Embryonic facial prominence (tissue), 1 donor: Measurements from ENCODE around the gene ULK4.

Source experiments
- DNase-seq: peaks from one replicate; pipeline ENCODE4 v3.0.0-alpha.2; 2016; ENCODE audit errors: extremely low spot score

Gene ULK4

DNA sequence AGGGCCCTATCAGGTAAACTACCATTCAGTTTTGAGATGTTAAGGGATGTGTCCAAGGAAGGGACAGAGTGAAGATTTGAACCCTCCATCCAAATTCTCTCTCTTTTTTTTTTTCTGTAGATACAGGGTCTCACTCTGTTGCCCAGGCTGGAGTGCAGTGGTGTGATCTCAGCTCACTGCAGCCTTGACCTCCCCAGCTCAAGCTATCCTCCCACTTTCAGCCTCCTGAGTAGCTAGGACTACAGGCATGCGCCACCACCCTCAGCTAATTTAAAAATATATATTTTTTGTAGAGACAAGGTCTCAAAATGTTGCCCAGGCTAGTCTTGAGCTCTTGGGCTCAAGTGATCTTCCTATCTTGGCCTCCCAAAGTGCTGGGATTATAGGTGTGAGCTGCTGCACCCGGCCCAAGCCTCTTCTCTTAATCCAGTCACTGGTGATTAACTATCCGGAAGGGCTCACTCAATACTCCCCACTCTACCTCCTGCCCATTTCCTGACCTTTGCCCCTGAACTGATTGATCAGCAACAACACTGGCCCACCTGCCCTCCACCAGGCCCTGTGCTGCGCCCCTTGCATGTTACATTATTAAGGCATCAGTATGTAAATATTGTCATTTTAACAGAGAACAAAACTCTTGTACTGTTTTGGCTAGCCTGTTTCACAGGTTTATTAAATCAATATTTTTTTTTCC is 597.9 kb downstream of the ULK4 start:
- DNase-seq: no peak

DNA sequence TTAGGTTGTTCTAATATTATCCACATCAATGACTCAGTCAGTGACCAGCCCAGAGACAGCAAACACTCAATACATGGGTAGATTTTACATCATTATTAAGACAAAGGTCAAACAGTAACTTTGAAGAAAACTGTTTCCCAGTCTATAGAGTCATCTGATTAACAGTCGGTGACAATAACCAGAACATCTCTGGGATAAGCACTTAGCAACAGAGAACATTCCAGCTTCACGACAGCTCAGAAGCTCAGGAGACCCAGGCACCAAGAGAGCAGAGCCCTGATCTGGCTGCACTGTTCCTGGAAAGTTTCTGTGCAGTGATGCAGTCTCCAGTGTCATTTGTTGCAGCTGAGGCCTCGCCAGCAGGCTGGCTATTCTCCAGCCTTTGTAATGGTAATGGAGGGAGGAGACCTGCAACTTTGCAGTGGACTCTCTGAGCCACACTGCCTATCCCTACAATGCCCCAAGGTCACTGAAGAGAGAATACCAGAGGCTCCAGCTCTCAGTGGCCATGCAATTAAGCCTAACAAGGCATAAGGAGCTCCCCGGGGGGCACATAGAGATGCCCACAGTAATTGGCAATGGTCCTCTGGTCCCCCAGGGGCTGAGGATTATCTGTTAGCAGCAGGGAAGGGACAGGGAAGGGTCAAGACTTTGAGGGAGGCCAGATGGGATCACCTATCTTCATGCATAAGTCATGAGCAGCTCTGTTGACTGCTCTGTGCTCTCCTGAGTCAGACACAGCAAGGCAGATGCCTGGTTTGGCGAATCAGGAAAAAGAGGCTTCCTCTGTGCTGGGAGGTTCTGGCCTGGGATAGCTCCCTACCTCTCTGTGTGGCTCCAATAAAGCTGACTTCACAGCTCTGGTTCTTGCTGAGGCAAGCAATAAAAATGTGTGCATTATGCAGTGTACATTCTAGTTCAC is 599.0 kb downstream of the ULK4 start:
- no peak for DNase-seq

GRCh38 chr3:41357271-41357670 is 604.6 kb downstream of the ULK4 start:
- DNase-seq: no peak

- DNase-seq: no peak
Measured at GRCh38 chr3:41356775-41357174, 605.1 kb downstream of the ULK4 start.

GRCh38 chr3:41352510-41352909 is 609.4 kb downstream of the ULK4 start:
- DNase-seq: no peak

DNA sequence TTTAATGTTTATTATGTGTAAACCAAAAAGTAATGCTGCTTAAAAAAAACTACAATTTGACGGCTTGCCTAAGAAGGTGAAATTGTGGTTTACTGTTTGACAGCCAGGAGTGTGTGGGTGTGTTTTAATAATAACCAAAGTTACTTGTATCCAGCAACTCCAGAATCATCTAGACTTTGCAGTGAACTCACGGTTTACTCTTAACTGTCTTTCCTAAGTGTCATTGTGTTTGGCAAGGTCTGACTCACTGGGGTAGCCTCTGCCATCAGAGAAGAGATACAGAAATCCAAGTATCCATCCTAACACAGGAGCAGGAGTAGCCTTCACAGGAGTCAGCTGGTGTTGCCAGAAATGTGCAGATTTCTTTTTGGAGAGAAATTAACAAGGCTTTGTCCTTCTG is 611.5 kb downstream of the ULK4 start:
- no peak for DNase-seq

DNA sequence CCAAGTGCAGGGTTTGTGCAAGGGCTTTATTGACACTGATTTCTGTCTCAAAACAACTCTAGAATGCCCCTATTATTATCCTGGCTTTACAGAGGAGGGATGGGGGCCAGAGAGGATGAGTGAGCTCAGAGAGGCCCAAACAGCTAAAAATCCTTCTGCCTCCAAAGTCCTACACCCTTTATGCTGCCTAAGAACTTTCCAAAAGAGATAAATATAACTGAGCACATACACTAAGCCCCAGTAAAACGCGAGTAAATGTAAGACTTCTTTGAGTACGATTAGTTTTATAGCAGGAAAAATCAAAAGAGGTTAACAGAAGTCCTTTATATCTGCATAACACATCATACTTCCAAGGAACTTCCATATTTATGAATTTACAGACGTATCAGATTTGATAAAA is 613.5 kb downstream of the ULK4 start:
- DNase-seq: no peak

DNA sequence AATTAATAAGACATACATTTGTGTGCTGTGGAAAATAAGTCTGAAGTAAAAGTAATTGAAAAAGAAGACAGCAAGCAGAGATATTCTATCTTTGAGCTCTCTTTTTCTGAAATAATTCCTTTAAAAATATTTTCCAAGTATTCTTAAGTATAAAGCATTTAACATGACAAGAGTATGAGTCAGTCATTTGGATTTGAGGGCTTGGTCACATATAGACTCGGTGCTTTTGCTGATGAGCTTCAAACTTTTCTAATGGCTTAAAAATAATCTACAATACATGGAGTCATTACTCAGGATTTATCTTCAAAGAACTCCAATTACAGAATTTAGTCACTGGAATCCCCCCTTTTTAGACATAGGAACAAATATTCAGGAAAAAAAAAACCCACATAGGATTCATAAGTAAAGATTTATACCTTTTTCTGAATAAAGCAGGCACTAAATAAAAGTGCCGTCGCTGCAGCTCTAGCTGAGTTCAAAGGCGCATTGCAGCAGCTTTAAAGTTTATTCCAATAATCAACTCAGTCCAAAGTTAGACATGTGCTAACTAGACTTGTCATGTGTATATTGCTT is 615.1 kb downstream of the ULK4 start:
- DNase-seq: no peak

DNA sequence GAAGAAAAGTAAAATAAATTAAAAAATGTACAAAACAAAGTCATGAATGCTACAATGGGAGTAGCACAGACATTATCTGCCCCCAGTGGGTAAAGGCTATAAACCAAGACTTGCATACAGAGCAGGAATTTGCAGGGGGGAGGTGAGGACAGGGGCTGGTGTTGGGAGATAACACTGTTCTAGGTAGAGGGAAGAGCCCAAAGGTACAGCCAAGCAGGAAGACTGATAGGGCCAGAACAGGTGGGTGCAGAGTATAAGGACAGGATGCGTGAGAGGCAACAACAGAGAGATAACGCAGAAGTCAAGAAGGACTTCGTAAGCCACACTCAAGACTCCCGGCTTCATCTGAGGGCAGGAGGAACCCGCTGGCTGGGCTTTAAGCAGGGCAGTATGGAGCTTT is 616.1 kb downstream of the ULK4 start:
- DNase-seq: no peak

DNA sequence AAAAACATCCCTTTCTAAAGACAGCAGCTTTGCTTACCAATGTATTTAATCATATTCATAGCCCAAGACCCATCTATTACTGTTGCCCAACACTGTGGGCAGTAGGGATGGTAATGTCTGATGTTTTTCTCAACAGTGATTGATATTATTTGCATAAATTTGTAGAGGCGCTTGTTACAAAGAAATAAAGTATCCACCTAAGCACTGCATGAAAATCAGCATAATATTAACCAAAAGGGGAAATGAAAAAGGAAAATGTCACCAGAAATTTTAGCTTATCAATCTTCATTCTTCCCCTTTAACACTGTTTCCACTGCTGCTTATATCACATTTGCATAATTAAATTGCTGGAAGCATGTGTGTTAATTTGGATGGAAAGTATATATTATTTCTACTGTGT is 622.1 kb downstream of the ULK4 start:
- no peak for DNase-seq

GRCh38 chr3:41338276-41338675 is 623.6 kb downstream of the ULK4 start:
- no peak for DNase-seq

GRCh38 chr3:41334426-41334825 is 627.5 kb downstream of the ULK4 start:
- DNase-seq: no peak

GRCh38 chr3:41331041-41331440 is 630.9 kb downstream of the ULK4 start:
- no peak for DNase-seq

- DNase-seq: no peak
Measured at GRCh38 chr3:41330465-41330864, 631.4 kb downstream of the ULK4 start.

- no peak for DNase-seq
Measured at GRCh38 chr3:41329881-41330280, 632.0 kb downstream of the ULK4 start.

GRCh38 chr3:41328926-41329325 is 633.0 kb downstream of the ULK4 start:
- DNase-seq: no peak

GRCh38 chr3:41327718-41328117 is 634.2 kb downstream of the ULK4 start:
- no peak for DNase-seq

GRCh38 chr3:41324156-41324475 is 637.8 kb downstream of the ULK4 start:
- no peak for DNase-seq

DNA sequence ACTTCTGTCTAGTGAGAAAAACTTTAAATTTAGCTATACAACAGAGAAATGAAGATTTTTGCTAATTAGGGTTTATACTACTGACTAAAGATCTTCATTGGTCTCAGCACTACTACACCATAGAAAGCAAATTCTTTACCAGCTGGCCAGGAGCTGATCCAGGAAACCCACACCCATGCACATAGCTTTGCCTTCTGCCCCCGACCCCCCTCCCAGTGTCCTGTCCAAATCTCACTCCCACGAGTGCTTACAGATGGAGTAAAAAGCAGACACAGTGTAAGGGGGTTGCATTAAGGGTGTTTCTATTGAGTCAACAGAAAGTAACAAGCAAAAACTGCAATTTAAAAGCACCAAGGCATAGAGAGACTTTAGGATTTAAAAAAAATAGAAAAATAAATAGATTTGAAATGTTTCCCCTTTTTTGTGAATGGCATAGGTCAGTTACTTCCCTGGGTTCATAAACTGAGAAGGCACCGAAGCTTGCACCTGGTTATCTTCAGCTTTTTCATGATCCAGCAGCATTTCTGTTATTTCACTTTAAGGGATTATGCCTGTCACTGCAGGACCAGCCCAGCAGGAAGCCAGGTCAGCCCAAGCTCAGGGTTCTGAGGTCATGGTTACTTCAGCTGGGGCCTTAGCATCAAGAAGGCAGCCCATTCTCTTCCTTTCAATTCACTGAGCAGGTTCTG is 638.3 kb downstream of the ULK4 start:
- no peak for DNase-seq

- no peak for DNase-seq
Measured at GRCh38 chr3:41321642-41321980, 640.3 kb downstream of the ULK4 start.

- DNase-seq: no peak
Measured at GRCh38 chr3:41320953-41321641, 640.8 kb downstream of the ULK4 start.

GRCh38 chr3:41318520-41318919 is 643.4 kb downstream of the ULK4 start:
- DNase-seq: no peak
